Smooth muscle cell (in vitro differentiated cells): ENCODE data around the gene CRB3. TPM values are rescaled to one million over a fixed set of nuclear protein-coding genes. Genes with fewer than 3 reads are reported as not detected.

ENCODE experiments used
- DNase-seq: peaks from one replicate; lab custom pipeline; 2025; ENCODE audit not compliant: unreplicated experiment; lab: John Stamatoyannopoulos, UW
- H2AFZ ChIP-seq: fragments of 200-600 bp; sonication (generic); 2 replicates; pipeline ENCODE4 v1.6.0; 2016; ENCODE audit warnings: antibody characterized with exemption, low read depth, mild to moderate bottlenecking
- H3F3A ChIP-seq: fragments of 200-600 bp; sonication (generic); 2 replicates; pipeline ENCODE4 v1.6.0; 2017; ENCODE audit warnings: antibody characterized with exemption, low read depth
- H3K27ac ChIP-seq: fragments of 200-600 bp; sonication (generic); 2 replicates; pipeline ENCODE4 v1.5.1; 2016; ENCODE audit warnings: low read depth, mild to moderate bottlenecking
- H3K27me3 ChIP-seq: fragments of 200-600 bp; sonication (generic); 2 replicates; pipeline ENCODE4 v1.6.1; 2016; ENCODE audit warnings: low read depth, mild to moderate bottlenecking
- H3K36me3 ChIP-seq: fragments of 200-600 bp; sonication (generic); 2 replicates; pipeline ENCODE4 v1.5.1; 2016; ENCODE audit warnings: low read depth
- H3K4me1 ChIP-seq: fragments of 200-600 bp; sonication (generic); 2 replicates; pipeline ENCODE4 v1.5.1; 2016; ENCODE audit warnings: low read depth
- H3K4me2 ChIP-seq: fragments of 200-600 bp; sonication (generic); 2 replicates; pipeline ENCODE4 v1.6.0; 2016; ENCODE audit warnings: mild to moderate bottlenecking
- H3K4me3 ChIP-seq: fragments of 200-600 bp; sonication (generic); 2 replicates; pipeline ENCODE4 v1.5.1; 2016; ENCODE audit warnings: mild to moderate bottlenecking
- H3K79me2 ChIP-seq: fragments of 200-600 bp; sonication (generic); 2 replicates; pipeline ENCODE4 v1.6.0; 2016; ENCODE audit warnings: low read depth, mild to moderate bottlenecking
- H3K9ac ChIP-seq: fragments of 200-600 bp; sonication (generic); 2 replicates; pipeline ENCODE4 v1.6.0; 2016; ENCODE audit warnings: low read depth
- H3K9me3 ChIP-seq: fragments of 200-600 bp; sonication (generic); replicated peaks from 2 replicates; pipeline ENCODE4 v1.5.1; 2016; ENCODE audit warnings: low read depth
- H4K20me1 ChIP-seq: fragments of 200-600 bp; sonication (generic); 2 replicates; pipeline ENCODE4 v1.6.0; 2016; ENCODE audit warnings: low read depth
- WGBS: methylation state at CpG from one replicate; pipeline ENCODE4 v1.1.7; 2016; ENCODE audit warnings: low lambda C conversion rate; 5-methylcytosine and 5-hydroxymethylcytosine counted together
- polyA plus RNA-seq: library from polyadenylated mRNA; unstranded; fragments of >200 nt; fragmentation: Nextera tagmentation; extraction: Ambion mirVana; gene quantifications from 2 replicates; pipeline ENCODE4 v1.2.1, GENCODE V29; 2016
- total RNA-seq: library from RNA; depleted of rRNA; stranded (reverse); fragments of >200 nt; gene quantifications from 2 replicates; pipeline ENCODE4 v1.2.3, GENCODE V29; 2014
- TF ChIP-seq, protein P1 (sequence below): fragments of 200-600 bp; sonication (generic); IDR thresholded peaks from 2 replicates; pipeline ENCODE4 v1.5.1; 2017; ENCODE audit warnings: borderline replicate concordance, mild to moderate bottlenecking, antibody characterized with exemption; ENCODE audit not compliant: insufficient read depth, poor library complexity, severe bottlenecking

Gene CRB3
- total and polyA plus RNA-seq, 2 experiments from 2014 or later = 2.5 to 4.0 TPM

DNA sequence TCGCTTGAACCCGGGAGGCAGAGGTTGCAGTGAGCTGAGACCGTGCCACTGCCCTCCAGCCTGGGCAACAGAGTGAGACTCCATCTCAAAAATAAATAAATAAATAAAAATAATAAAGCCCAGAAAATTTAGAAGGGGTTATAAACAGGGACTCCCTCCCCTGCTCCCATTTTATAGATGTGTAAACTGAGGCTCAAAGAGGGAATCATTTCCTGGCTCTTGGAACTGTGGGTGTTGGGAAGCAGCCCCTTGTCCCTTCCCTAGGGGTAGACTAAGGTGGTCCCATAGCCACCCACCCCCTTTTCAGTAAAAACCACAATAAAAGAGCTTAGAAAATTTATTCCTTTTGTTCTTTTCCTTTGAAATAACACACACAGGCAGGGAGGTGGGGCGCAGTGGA, 24.3 kb upstream of the CRB3 start:
- Histone ChIP-seq H3K4me3 (no peak overlapping the region), H3F3A (no peaks in the 10 kb centered on the region), H3K36me3 (no peaks in the 10 kb centered on the region), H3K79me2 (no peaks in the 10 kb centered on the region), H2AFZ (no peak overlapping the region), H3K9ac (no peak overlapping the region), H3K27me3 (no peaks in the 10 kb centered on the region), H3K4me1 (no peaks in the 10 kb centered on the region), H4K20me1 (no peaks in the 10 kb centered on the region), H3K27ac (no peak overlapping the region), H3K4me2 (no peak overlapping the region), H3K9me3 (no peaks in the 10 kb centered on the region)
- DNase-seq = no peak
- 88% methylated on average over 4 of the region's 4 CpGs for WGBS
- TF ChIP-seq, protein P1, sequence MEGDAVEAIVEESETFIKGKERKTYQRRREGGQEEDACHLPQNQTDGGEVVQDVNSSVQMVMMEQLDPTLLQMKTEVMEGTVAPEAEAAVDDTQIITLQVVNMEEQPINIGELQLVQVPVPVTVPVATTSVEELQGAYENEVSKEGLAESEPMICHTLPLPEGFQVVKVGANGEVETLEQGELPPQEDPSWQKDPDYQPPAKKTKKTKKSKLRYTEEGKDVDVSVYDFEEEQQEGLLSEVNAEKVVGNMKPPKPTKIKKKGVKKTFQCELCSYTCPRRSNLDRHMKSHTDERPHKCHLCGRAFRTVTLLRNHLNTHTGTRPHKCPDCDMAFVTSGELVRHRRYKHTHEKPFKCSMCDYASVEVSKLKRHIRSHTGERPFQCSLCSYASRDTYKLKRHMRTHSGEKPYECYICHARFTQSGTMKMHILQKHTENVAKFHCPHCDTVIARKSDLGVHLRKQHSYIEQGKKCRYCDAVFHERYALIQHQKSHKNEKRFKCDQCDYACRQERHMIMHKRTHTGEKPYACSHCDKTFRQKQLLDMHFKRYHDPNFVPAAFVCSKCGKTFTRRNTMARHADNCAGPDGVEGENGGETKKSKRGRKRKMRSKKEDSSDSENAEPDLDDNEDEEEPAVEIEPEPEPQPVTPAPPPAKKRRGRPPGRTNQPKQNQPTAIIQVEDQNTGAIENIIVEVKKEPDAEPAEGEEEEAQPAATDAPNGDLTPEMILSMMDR = no peak

DNA sequence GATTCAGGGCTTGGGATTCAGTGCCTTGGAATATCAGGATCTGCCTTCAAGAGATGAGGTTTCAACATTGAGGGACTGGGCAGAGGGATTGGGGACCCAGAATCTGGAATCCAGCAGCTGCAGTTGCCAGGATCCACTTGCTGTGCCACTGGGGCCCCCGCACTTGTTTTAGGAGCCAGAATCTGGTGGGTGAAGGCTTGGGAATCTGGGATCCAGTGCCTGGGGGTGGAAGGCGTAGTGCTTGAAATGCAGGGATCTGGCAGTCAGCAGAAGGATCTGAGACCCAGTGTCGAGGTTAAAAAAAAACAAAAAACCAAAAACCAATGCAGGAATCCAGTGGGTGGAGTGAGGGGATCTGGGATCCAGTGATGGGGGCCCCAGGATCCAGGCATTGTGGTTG, 23.2 kb upstream of the CRB3 start:
- Histone ChIP-seq H3K27ac (no peak overlapping the region), H3K9me3 (no peaks in the 10 kb centered on the region), H4K20me1 (no peaks in the 10 kb centered on the region), H3K9ac (no peak overlapping the region), H3K36me3 (no peaks in the 10 kb centered on the region), H3F3A (no peaks in the 10 kb centered on the region), H3K4me3 (no peak overlapping the region), H3K4me1 (no peaks in the 10 kb centered on the region), H3K27me3 (no peaks in the 10 kb centered on the region), H3K79me2 (no peaks in the 10 kb centered on the region), H2AFZ (no peak overlapping the region), H3K4me2 (no peak overlapping the region)
- TF ChIP-seq, protein P1 = no peak
- 90% methylated on average over 3 of the region's 3 CpGs for whole genome bisulfite sequencing
- no peak for DNase-seq

DNA sequence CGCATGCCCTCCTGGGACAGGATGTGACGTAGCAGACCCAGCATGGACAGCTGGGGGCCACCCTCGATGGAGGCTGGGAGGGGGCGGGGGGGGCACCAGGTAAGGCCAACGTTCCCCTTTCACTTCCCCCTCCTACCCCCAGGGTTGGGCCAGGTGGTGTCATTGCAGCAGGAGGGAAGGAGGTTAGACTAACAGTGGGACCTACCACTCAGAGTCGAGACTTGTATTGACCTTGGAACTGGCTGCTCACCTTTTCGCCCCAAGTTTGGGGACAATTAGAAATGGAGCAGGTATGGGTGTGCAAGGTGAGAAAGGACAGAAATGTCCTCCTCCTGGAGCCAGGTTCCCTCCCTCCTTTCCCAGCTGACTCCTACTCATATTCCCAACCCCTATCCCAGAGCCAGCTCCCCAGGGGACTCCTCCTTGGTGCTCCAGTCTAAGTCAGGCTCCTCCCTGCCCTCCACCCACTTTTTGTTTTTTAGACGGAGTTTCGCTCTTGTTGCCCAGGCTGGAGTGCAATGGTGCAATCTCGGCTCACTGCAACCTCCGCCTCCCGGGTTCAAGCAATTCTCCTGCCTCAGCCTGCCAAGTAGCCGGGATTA, 21.9 kb upstream of the CRB3 start:
- TF ChIP-seq, protein P1 = no peak
- no peak overlapping the region for H3K4me3 ChIP-seq
- no peaks in the 10 kb centered on the region for H3K9me3 ChIP-seq
- no peak for DNase-seq
- H3K4me2 ChIP-seq = no peak overlapping the region
- no peak overlapping the region for H3K27ac ChIP-seq
- H3K36me3 ChIP-seq = peaks cover 7% of the 10 kb centered on the region
- H3K27me3 ChIP-seq = no peaks in the 10 kb centered on the region
- H3F3A ChIP-seq = no peaks in the 10 kb centered on the region
- H3K9ac ChIP-seq = no peak overlapping the region
- H4K20me1 ChIP-seq = no peaks in the 10 kb centered on the region
- no peak overlapping the region for H2AFZ ChIP-seq
- H3K4me1 ChIP-seq = no peaks in the 10 kb centered on the region
- no peaks in the 10 kb centered on the region for H3K79me2 ChIP-seq
- 92% methylated on average over 11 of the region's 13 CpGs for WGBS

DNA sequence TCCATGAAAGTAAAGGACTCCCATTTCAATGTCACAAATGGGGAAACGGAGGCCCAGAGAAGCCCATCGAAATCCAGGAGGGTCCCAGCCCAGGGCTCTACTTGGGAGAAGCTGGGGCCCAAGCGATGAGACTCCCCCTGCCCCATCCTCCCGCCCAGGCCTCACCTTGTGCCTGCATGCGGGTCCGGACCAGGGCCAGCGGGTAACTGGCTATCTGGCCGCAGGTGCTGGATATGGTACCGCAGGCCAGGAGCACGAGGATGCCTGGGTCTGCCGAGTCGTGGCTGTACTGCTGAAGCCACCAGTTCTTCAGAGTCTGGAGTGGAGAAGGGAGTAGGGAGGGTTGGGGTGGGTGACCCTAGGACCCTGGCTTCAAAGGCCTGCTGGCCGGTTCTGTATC, 20.1 kb upstream of the CRB3 start:
- WGBS = 98% methylated on average over 13 of the region's 13 CpGs
- Histone ChIP-seq H4K20me1 (no peaks in the 10 kb centered on the region), H3K4me2 (no peak overlapping the region), H3K36me3 (peaks cover 7% of the 10 kb centered on the region), H3K9me3 (no peaks in the 10 kb centered on the region), H2AFZ (no peak overlapping the region), H3K27ac (no peak overlapping the region), H3F3A (no peaks in the 10 kb centered on the region), H3K4me1 (no peaks in the 10 kb centered on the region), H3K9ac (no peak overlapping the region), H3K27me3 (no peaks in the 10 kb centered on the region), H3K4me3 (no peak overlapping the region), H3K79me2 (no peaks in the 10 kb centered on the region)
- no peak for DNase-seq
- TF ChIP-seq, protein P1 = no peak
